ENCODE results near the gene DCC. TPM values are rescaled to one million over a fixed set of nuclear protein-coding genes. Genes with fewer than 3 reads are reported as not detected.

Gene DCC
- total and polyA plus RNA-seq, 2 donors (not counting 1 experiment from before 2014, with no cell fraction given): not detected

GRCh38 chr18:52531836-52532235, 191.8 kb downstream of the DCC start:
- DNase-seq (no peak), ATAC-seq (ENCODE audit: low read depth) (no peak)
- no peaks in the 10 kb centered on the region for H3K36me3 ChIP-seq (replicated peaks in 1 of 2; ENCODE audit: control extremely low read depth in 1 of 2, control insufficient read depth in 1 of 2, extremely low read depth in 1 of 2, insufficient read depth in 2 of 2, low read length in 1 of 2)
- no peaks in the 10 kb centered on the region for H3K4me1 Mint-ChIP-seq
- H3K27me3 ChIP-seq (replicated peaks in 1 of 4; ENCODE audit: control extremely low read depth in 1 of 4, control insufficient read depth in 3 of 4, insufficient read depth in 4 of 4, low read length in 3 of 4): no peaks in the 10 kb centered on the region
- H3K4me1 ChIP-seq (ENCODE audit: control insufficient read depth in 2 of 2, insufficient read depth in 2 of 2, low read length in 2 of 2): no peaks in the 10 kb centered on the region
- H3K79me2 ChIP-seq (ENCODE audit: control insufficient read depth, insufficient read depth, low read length): no peaks in the 10 kb centered on the region
- H3K9me3 Mint-ChIP-seq (ENCODE audit: insufficient read depth): no peaks in the 10 kb centered on the region
- no peak overlapping the region for H3K27ac ChIP-seq (ENCODE audit: low read length in 2 of 2)
- H3K4me2 ChIP-seq (replicated peaks; ENCODE audit: low read depth, low read length, poor library complexity, severe bottlenecking): no peak overlapping the region
- no peaks in the 10 kb centered on the region for H4K20me1 ChIP-seq (ENCODE audit: control insufficient read depth, insufficient read depth, low read length, poor library complexity, severe bottlenecking)
- H3K9me3 ChIP-seq (ENCODE audit: control extremely low read depth in 1 of 3, control insufficient read depth in 2 of 3, insufficient read depth in 1 of 3, low read length in 2 of 3): no peaks in the 10 kb centered on the region
- no peak for TF ChIP-seq EZH2 (IDR thresholded peaks at IDR 0.05; ENCODE audit: borderline replicate concordance, insufficient read depth, low read depth, low read length, poor library complexity, severe bottlenecking)
- TF ChIP-seq CTCF (IDR thresholded peaks at IDR 0.05): no peak
- no peaks in the 10 kb centered on the region for H3K27me3 Mint-ChIP-seq
- H3K9ac ChIP-seq (ENCODE audit: low read length): no peak overlapping the region
- no peak overlapping the region for H3K4me3 ChIP-seq (ENCODE audit: control extremely low read depth in 1 of 5, extremely low read depth in 1 of 5, insufficient read depth in 1 of 5, low read depth in 2 of 5, low read length in 4 of 5)
- H2AFZ ChIP-seq (ENCODE audit: insufficient read depth, low read depth, low read length, poor library complexity, severe bottlenecking): no peak overlapping the region
- intact Hi-C loops (cut with micrococcal nuclease): no loop called here
- POLR2A ChIA-PET: no interaction called here
- CTCF ChIA-PET: no interaction called here
- H3K27ac Mint-ChIP-seq: no peak overlapping the region
- WGBS (ENCODE audit: insufficient coverage): no CpG with 5 or more reads among the region's 2 CpGs
- H3K4me3 Mint-ChIP-seq: no peak overlapping the region

GRCh38 chr18:52536039-52536438, 196.0 kb downstream of the DCC start:
- WGBS (ENCODE audit: insufficient coverage): 8% methylated on average over 6 of the region's 6 CpGs
- H3K79me2 ChIP-seq (ENCODE audit: control insufficient read depth, insufficient read depth, low read length): no peaks in the 10 kb centered on the region
- Mint-ChIP-seq H3K27me3 (no peaks in the 10 kb centered on the region), H3K27ac (no peak overlapping the region), H3K4me3 (no peak overlapping the region), H3K4me1 (no peaks in the 10 kb centered on the region), H3K9me3 (ENCODE audit: insufficient read depth) (no peaks in the 10 kb centered on the region)
- H2AFZ ChIP-seq (ENCODE audit: insufficient read depth, low read depth, low read length, poor library complexity, severe bottlenecking): no peak overlapping the region
- H3K36me3 ChIP-seq (replicated peaks in 1 of 2; ENCODE audit: control extremely low read depth in 1 of 2, control insufficient read depth in 1 of 2, extremely low read depth in 1 of 2, insufficient read depth in 2 of 2, low read length in 1 of 2): no peaks in the 10 kb centered on the region
- H3K4me1 ChIP-seq (ENCODE audit: control insufficient read depth in 2 of 2, insufficient read depth in 2 of 2, low read length in 2 of 2): no peaks in the 10 kb centered on the region
- ChIA-PET CTCF (no interaction called here), POLR2A (no interaction called here)
- TF ChIP-seq CTCF (IDR thresholded peaks at IDR 0.05) (no peak), EZH2 (IDR thresholded peaks at IDR 0.05; ENCODE audit: borderline replicate concordance, insufficient read depth, low read depth, low read length, poor library complexity, severe bottlenecking) (no peak)
- no peaks in the 10 kb centered on the region for H4K20me1 ChIP-seq (ENCODE audit: control insufficient read depth, insufficient read depth, low read length, poor library complexity, severe bottlenecking)
- H3K4me2 ChIP-seq (replicated peaks; ENCODE audit: low read depth, low read length, poor library complexity, severe bottlenecking): no peak overlapping the region
- H3K9me3 ChIP-seq (ENCODE audit: control extremely low read depth in 1 of 3, control insufficient read depth in 2 of 3, insufficient read depth in 1 of 3, low read length in 2 of 3): no peaks in the 10 kb centered on the region
- intact Hi-C loops (cut with micrococcal nuclease): no loop called here
- no peak overlapping the region for H3K9ac ChIP-seq (ENCODE audit: low read length)
- H3K4me3 ChIP-seq (ENCODE audit: control extremely low read depth in 1 of 5, extremely low read depth in 1 of 5, insufficient read depth in 1 of 5, low read depth in 2 of 5, low read length in 4 of 5): no peak overlapping the region
- H3K27ac ChIP-seq (ENCODE audit: low read length in 2 of 2): no peak overlapping the region
- no peak for ATAC-seq (ENCODE audit: low read depth)
- no peak for DNase-seq
- H3K27me3 ChIP-seq (replicated peaks in 1 of 4; ENCODE audit: control extremely low read depth in 1 of 4, control insufficient read depth in 3 of 4, insufficient read depth in 4 of 4, low read length in 3 of 4): no peaks in the 10 kb centered on the region

Measured in B cell (primary cell).